Esophagus muscularis mucosa (tissue), 4 donors: ENCODE measurements around the gene ADGRG1. TPM values are rescaled to one million over a fixed set of nuclear protein-coding genes. Genes with fewer than 3 reads are reported as not detected.

Experiments
- DNase-seq: peaks from one replicate; pipeline ENCODE4 v3.0.0-alpha.2; 2017; ENCODE audit errors: extremely low spot score
- H3K27ac ChIP-seq, 4 donors: fragments of 200-600 bp; sonication (generic); replicated peaks in 1 of 4; 1 replicate in 3 of 4; 2 replicates in 1 of 4; pipeline ENCODE4 v1.5.1; 2016 to 2019; ENCODE audit warnings: mild to moderate bottlenecking in 1 of 4
- H3K27me3 ChIP-seq, 4 donors: fragments of 200-600 bp; sonication (generic); one replicate each; pipeline versions ENCODE4 v1.5.1 to v1.6.0; 2016 to 2019
- H3K36me3 ChIP-seq, 4 donors: fragments of 200-600 bp; sonication (generic); one replicate each; pipeline ENCODE4 v1.5.1; 2016 to 2019
- H3K4me1 ChIP-seq, 4 donors: fragments of 200-600 bp; sonication (generic); one replicate each; pipeline ENCODE4 v1.5.1; 2016 to 2019
- H3K4me3 ChIP-seq, 4 donors: fragments of 200-600 bp; sonication (generic); 1 replicate in 2 of 4; 2 replicates in 2 of 4; pipeline ENCODE4 v1.5.1; 2016 to 2019; ENCODE audit warnings: mild to moderate bottlenecking in 4 of 4, moderate library complexity in 1 of 4
- H3K9me3 ChIP-seq, 4 donors: fragments of 200-600 bp; sonication (generic); 1 replicate in 3 of 4; 2 replicates in 1 of 4; pipeline ENCODE4 v1.5.1; 2016 to 2019
- EP300 ChIP-seq: sonication (generic); formaldehyde crosslinking; IDR thresholded peaks from one replicate; pipeline ENCODE4 v1.6.1; 2017; ENCODE audit warnings: antibody characterized with exemption
- POLR2A ChIP-seq: fragments of 450-650 bp; IDR thresholded peaks from one replicate; pipeline ENCODE4 v1.6.1; 2017; ENCODE audit warnings: antibody characterized with exemption, moderate library complexity, mild to moderate bottlenecking, low read depth
- POLR2AphosphoS5 ChIP-seq, 2 donors: sonication (generic); formaldehyde crosslinking; IDR thresholded peaks; one replicate each; pipeline ENCODE4 v1.6.1; 2017; ENCODE audit warnings: antibody characterized with exemption in 2 of 2
- WGBS: methylation state at CpG from one replicate; pipeline ENCODE4 v1.1.5; 2018; 5-methylcytosine and 5-hydroxymethylcytosine counted together
- intact Hi-C: fragments of 100-400 bp; cut with DNase I; formaldehyde crosslinking; loops from one replicate; pipeline ENCODE4 v1.15.1; 2023
- total RNA-seq, 4 donors: library from RNA; depleted of rRNA; stranded (reverse); fragments of >200 nt; gene quantifications; one replicate each; pipeline versions ENCODE4 v1.1.0 to v1.2.1, GENCODE V29; 2016
- TF ChIP-seq, protein P1 (sequence below), 3 experiments: fragments of 200-600 bp in 2 of 3; fragments of 450-650 bp in 1 of 3; sonication (generic) in 2 of 3; IDR thresholded peaks; one replicate each; pipeline ENCODE4 v1.5.1; 2017 to 2019; ENCODE audit warnings: antibody characterized with exemption in 3 of 3, mild to moderate bottlenecking in 2 of 3, moderate library complexity in 1 of 3

The ADGRG1 gene
- 10 to 100 TPM; 17.4 to 21.4 (median 19.1) TPM for total RNA-seq

DNA sequence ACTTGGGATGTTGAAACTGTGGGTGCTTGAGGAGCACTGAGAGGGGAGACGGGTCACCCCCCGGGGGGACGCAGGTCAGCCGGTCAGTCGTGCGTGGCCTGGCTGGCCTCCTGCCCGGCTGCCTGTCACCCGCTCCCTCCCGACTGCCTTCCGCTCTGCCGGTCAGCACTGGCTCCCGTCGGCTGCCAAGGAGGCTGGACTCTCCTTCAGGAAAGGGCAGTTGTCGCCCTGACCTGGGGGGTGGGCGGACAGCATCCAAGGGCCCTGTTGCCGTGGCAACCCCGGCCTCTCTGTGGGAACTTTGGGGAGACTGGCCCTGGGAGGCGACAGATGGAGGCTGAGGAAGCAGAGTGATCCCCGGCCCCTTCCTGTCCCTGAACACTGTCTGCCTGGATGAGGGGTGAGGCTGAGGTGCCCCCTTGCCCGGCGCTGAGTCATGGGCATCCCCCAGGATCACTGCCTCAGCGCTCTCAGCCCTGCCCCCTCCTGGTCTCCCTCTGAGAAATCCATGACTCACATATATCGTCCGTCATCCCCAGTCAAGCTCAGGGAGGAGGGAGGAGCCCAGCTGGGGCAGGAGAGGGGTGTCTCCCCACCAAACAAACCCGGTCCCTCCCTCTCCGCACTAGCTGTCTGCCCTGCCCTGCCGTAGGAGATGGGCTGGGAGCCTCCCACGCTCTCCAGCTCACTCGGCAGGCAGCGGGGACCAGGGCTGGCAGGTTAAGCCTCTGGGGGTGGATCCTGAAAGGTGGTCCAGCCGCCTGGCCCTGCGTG lies at the start of gene ADGRG1:
Gene ADGRG1 (plus strand): TSS at position 623 of the 774 bp plus-strand sequence. CDS start 21,658 bp downstream, outside the sequence.
- peaks cover 30 to 42% (median 36%) of the 10 kb centered on the region in 4 donors for H3K4me1 ChIP-seq
- no peaks in the 10 kb centered on the region for H3K9me3 ChIP-seq
- intact Hi-C loops = no loop called here
- WGBS = 4% methylated on average over 14 of the region's 32 CpGs
- H3K4me3 ChIP-seq = peak within 1 kb of the TSS; percentile 39 to 59 (median 44)
- TF ChIP-seq EP300 (no peak), POLR2A (peak; percentile 33), POLR2AphosphoS5 (IDR thresholded peaks at IDR 0.05) (peak; percentile 72 to 90)
- TF ChIP-seq, protein P1, sequence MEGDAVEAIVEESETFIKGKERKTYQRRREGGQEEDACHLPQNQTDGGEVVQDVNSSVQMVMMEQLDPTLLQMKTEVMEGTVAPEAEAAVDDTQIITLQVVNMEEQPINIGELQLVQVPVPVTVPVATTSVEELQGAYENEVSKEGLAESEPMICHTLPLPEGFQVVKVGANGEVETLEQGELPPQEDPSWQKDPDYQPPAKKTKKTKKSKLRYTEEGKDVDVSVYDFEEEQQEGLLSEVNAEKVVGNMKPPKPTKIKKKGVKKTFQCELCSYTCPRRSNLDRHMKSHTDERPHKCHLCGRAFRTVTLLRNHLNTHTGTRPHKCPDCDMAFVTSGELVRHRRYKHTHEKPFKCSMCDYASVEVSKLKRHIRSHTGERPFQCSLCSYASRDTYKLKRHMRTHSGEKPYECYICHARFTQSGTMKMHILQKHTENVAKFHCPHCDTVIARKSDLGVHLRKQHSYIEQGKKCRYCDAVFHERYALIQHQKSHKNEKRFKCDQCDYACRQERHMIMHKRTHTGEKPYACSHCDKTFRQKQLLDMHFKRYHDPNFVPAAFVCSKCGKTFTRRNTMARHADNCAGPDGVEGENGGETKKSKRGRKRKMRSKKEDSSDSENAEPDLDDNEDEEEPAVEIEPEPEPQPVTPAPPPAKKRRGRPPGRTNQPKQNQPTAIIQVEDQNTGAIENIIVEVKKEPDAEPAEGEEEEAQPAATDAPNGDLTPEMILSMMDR (IDR thresholded peaks at IDR 0.05) = peak in 1 of 3 experiments; percentile 3
- H3K36me3 ChIP-seq = no peaks in the 10 kb centered on the region
- H3K27ac ChIP-seq = peak within 1 kb of the TSS; percentile 53 to 69 (median 64)
- H3K27me3 ChIP-seq = peaks cover 0 to 35% (median 0%) of the 10 kb centered on the region in 4 donors
- DNase-seq = no peak

DNA sequence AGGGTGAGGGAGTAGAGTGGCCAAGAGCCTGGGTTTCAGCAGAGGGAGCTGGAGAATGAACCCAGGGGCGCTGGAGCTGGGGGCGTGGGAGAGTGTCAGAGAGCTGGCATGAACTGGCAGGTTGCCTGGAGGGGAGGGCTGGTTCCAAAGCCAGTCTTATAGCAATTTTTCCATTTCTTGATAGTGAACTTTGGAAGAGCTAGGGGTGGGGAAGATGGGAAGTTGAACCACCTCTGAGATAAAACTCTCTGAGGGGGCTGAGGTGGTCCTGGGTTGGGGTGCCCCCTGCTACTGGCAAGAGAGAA lies 49.1 kb upstream of the ADGRG1 start:
- Histone ChIP-seq H3K27me3 (peaks cover 0 to 50% (median 0%) of the 10 kb centered on the region in 4 donors), H3K4me3 (no peak overlapping the region), H3K27ac (no peak overlapping the region), H3K36me3 (no peaks in the 10 kb centered on the region), H3K4me1 (peaks cover 0 to 5% (median 4%) of the 10 kb centered on the region in 4 donors), H3K9me3 (no peaks in the 10 kb centered on the region)
- WGBS = 52% methylated on average over 2 of the region's 2 CpGs
- no peak for DNase-seq
- intact Hi-C loops = loop anchor here (5.0 to 10.0 kb wide), 2 partner anchors 68 to 135 kb away; no protein-coding TSS in a partner anchor
- TF ChIP-seq POLR2A = no peak
- TF ChIP-seq, protein P1 (IDR thresholded peaks at IDR 0.05) = no peak

DNA sequence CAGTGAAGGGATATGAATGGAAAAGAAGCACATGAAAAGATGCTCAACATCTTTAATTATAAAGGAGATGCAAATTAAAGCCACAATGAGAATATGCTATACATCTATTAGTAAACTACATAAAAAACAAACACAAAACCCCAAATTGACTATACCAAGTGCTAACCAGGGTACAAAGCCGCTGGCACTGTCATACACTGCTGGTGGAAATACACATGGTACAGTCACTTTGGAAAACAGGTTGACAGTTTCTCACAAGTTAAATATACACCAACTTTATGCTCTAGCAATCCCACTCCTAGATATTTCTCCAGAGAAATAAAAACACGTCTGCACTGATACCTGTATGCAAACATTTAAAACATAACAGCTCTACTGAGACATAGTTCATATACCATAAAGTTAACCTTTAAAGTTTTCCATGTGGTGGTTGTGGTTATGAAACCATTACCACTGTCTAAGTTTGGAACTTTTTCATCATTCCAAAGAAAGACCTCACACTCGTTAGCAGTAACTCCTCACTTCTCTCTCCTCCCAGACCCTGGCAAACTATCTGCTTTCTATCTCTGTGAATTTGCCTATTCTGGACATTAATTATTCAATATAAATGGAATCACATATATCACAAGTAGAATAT lies 43.3 kb upstream of the ADGRG1 start:
- WGBS = 40% methylated on average over 3 of the region's 3 CpGs
- DNase-seq = no peak
- no peaks in the 10 kb centered on the region for H3K36me3 ChIP-seq
- H3K27me3 ChIP-seq = peaks cover 0 to 28% (median 0%) of the 10 kb centered on the region in 4 donors
- no peaks in the 10 kb centered on the region for H3K4me1 ChIP-seq
- H3K27ac ChIP-seq = no peak overlapping the region
- no peak overlapping the region for H3K4me3 ChIP-seq
- intact Hi-C loops = loop anchor here (10.0 kb wide), 1 partner anchor 290 kb away; no protein-coding TSS in a partner anchor
- H3K9me3 ChIP-seq = no peaks in the 10 kb centered on the region
- TF ChIP-seq POLR2AphosphoS5 (IDR thresholded peaks at IDR 0.05) (no peak), EP300 (no peak), POLR2A (no peak)
- TF ChIP-seq, protein P1 (IDR thresholded peaks at IDR 0.05) = no peak

DNA sequence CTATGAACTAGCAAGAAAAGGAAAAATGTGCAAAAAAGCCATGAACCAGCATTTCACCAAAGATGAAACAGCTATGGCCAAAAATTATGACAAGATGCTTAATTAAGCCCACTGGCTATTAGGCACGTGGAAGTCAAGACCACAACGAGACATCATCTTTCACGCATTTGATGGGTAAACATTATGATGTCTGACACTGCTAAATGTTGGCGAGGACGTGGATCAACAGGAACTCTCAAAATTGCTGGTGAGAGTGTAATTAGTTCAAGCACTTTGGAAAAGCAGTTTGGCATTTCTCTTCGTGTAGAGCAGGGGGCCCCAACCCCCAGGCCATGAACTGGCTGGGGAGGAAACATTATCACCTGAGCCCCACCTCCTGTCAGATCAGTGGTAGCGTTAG lies 39.6 kb upstream of the ADGRG1 start:
- no peak for TF ChIP-seq POLR2A
- TF ChIP-seq POLR2AphosphoS5 (IDR thresholded peaks at IDR 0.05) = no peak
- no peak for TF ChIP-seq EP300
- TF ChIP-seq, protein P1 (IDR thresholded peaks at IDR 0.05) = no peak
- DNase-seq = no peak
- H3K27ac ChIP-seq = no peak overlapping the region
- H3K27me3 ChIP-seq = peaks cover 0 to 35% (median 0%) of the 10 kb centered on the region in 4 donors
- 64% methylated on average over 7 of the region's 7 CpGs for WGBS
- H3K36me3 ChIP-seq = no peaks in the 10 kb centered on the region
- H3K4me3 ChIP-seq = no peak overlapping the region
- peaks cover 5 to 10% (median 8%) of the 10 kb centered on the region in 4 donors for H3K4me1 ChIP-seq
- H3K9me3 ChIP-seq = no peaks in the 10 kb centered on the region
- intact Hi-C loops = loop anchor here (10.0 kb wide), 1 partner anchor 286 kb away; no protein-coding TSS in a partner anchor
